Activated B cell treated with CpG ODN at 0.5 μM for 24 hours (primary cell): ENCODE results near the gene C8B. TPM values are rescaled to one million over a fixed set of nuclear protein-coding genes. Genes with fewer than 3 reads are reported as not detected.

ENCODE experiments used
- ATAC-seq: fragments of 200-7000 bp; cut with Tn5 transposase; one replicate; pipeline ENCODE4 v1.10.0; 2021; ENCODE audit warnings: low read depth, mild to moderate bottlenecking, moderate library complexity
- CTCF ChIA-PET: fragments of 350-600 bp; sonication (Branson Sonifier 250); formaldehyde crosslinking; loops from one replicate; lab custom pipeline; 2021; ENCODE audit warnings: antibody characterized with exemption; lab: Charles Lee
- POLR2A ChIA-PET: fragments of 350-600 bp; sonication (Branson Sonifier 250); formaldehyde crosslinking; loops from one replicate; lab custom pipeline; 2021; ENCODE audit warnings: antibody characterized with exemption; lab: Charles Lee
- DNase-seq: peaks from one replicate; pipeline ENCODE4 v3.0.0; 2022
- H3K27ac Mint-ChIP-seq: one replicate; pipeline ENCODE4 v1.8.0; 2020; ENCODE audit warnings: mixed read lengths
- H3K27me3 Mint-ChIP-seq: one replicate; pipeline ENCODE4 v1.8.0; 2021; ENCODE audit warnings: mixed read lengths
- H3K36me3 Mint-ChIP-seq: one replicate; pipeline ENCODE4 v1.8.0; 2021; ENCODE audit warnings: low read depth, mixed read lengths
- H3K4me1 Mint-ChIP-seq: one replicate; pipeline ENCODE4 v1.8.0; 2021; ENCODE audit warnings: mixed read lengths
- H3K4me3 Mint-ChIP-seq: one replicate; pipeline ENCODE4 v1.8.0; 2020; ENCODE audit warnings: mild to moderate bottlenecking, mixed read lengths
- H3K9me3 Mint-ChIP-seq: one replicate; pipeline ENCODE4 v1.8.0; 2020; ENCODE audit warnings: mixed read lengths
- intact Hi-C: fragments of 100-400 bp; cut with micrococcal nuclease; formaldehyde crosslinking; loops from one replicate; pipeline ENCODE4 v1.15.1; 2024
- total RNA-seq: library from RNA; stranded (reverse); gene quantifications from 2 replicates; pipeline ENCODE4 v1.2.3, GENCODE V29; 2022
- TF ChIP-seq, protein P1 (sequence below): fragments of 200-600 bp; IDR thresholded peaks from one replicate; pipeline ENCODE4 v1.8.0; 2022; ENCODE audit warnings: antibody characterized with exemption, mild to moderate bottlenecking

Gene C8B
- total RNA-seq, 1 donor from 2014 or later, result not detected

GRCh38 chr1:56958526-56958925 lies 7.3 kb downstream of the C8B start:
- ChIA-PET CTCF (no interaction called here), POLR2A (no interaction called here)
- H3K4me3 Mint-ChIP-seq, result no peak overlapping the region
- no peaks in the 10 kb centered on the region for H3K36me3 Mint-ChIP-seq
- no peaks in the 10 kb centered on the region for H3K9me3 Mint-ChIP-seq
- no peak for ATAC-seq
- no peak for DNase-seq
- no peaks in the 10 kb centered on the region for H3K4me1 Mint-ChIP-seq
- no peaks in the 10 kb centered on the region for H3K27me3 Mint-ChIP-seq
- intact Hi-C loops, result no loop called here
- TF ChIP-seq, protein P1, sequence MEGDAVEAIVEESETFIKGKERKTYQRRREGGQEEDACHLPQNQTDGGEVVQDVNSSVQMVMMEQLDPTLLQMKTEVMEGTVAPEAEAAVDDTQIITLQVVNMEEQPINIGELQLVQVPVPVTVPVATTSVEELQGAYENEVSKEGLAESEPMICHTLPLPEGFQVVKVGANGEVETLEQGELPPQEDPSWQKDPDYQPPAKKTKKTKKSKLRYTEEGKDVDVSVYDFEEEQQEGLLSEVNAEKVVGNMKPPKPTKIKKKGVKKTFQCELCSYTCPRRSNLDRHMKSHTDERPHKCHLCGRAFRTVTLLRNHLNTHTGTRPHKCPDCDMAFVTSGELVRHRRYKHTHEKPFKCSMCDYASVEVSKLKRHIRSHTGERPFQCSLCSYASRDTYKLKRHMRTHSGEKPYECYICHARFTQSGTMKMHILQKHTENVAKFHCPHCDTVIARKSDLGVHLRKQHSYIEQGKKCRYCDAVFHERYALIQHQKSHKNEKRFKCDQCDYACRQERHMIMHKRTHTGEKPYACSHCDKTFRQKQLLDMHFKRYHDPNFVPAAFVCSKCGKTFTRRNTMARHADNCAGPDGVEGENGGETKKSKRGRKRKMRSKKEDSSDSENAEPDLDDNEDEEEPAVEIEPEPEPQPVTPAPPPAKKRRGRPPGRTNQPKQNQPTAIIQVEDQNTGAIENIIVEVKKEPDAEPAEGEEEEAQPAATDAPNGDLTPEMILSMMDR, result no peak
- no peak overlapping the region for H3K27ac Mint-ChIP-seq

- H3K36me3 Mint-ChIP-seq, result no peaks in the 10 kb centered on the region
- ChIA-PET CTCF (no interaction called here), POLR2A (no interaction called here)
- no peak overlapping the region for H3K27ac Mint-ChIP-seq
- H3K9me3 Mint-ChIP-seq, result no peaks in the 10 kb centered on the region
- TF ChIP-seq, protein P1, result no peak
- intact Hi-C loops, result no loop called here
- no peak for ATAC-seq
- no peak overlapping the region for H3K4me3 Mint-ChIP-seq
- H3K4me1 Mint-ChIP-seq, result no peaks in the 10 kb centered on the region
- no peak for DNase-seq
- no peaks in the 10 kb centered on the region for H3K27me3 Mint-ChIP-seq
These were observed 7.9 kb downstream of the C8B start for GRCh38 chr1:56957931-56958330.

DNA sequence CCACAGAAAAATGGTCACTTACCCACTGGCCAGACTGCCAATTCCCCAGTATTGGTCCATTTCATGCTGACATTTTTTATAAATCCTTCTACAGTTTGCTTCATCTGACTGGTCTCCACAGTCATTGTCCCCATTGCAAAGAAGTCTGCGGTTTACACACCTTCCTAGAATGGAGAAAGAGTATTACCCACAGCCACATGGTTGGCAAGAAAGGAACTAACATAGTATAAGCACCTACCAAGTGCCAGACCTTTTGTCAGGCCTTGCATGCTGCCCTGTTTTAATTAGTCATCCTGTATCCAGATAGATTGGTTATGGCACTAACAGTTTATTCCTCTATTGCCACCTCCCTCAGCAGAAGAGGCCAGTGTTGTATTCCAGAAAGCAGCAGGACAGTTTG lies 11.2 kb downstream of the C8B start:
- Mint-ChIP-seq H3K4me1 (no peaks in the 10 kb centered on the region), H3K9me3 (no peaks in the 10 kb centered on the region), H3K27me3 (no peaks in the 10 kb centered on the region), H3K27ac (no peak overlapping the region), H3K36me3 (no peaks in the 10 kb centered on the region), H3K4me3 (no peak overlapping the region)
- ATAC-seq (no peak), DNase-seq (no peak)
- ChIA-PET POLR2A (no interaction called here), CTCF (no interaction called here)
- intact Hi-C loops, result no loop called here
- TF ChIP-seq, protein P1, result no peak

DNA sequence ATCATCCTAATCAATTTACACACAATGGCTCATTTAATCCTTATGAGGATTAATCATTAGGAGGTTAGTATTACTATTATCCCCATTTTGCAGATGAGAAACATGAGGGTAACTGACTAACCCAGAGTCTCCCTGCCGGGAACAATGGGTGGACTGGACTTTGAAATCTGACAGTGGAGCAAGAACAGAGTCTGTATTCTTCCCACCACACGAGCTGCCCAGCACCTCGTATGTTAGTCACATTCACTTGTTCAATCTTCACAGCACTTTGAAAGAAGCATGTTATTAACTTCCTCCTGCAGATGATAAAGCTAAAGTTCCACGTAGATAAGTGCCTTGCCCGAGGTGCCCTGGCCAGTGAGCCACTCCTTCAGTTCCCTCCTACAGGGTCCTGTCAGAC lies 12.4 kb downstream of the C8B start:
- Mint-ChIP-seq H3K27ac (no peak overlapping the region), H3K9me3 (no peaks in the 10 kb centered on the region), H3K27me3 (no peaks in the 10 kb centered on the region), H3K4me1 (no peaks in the 10 kb centered on the region), H3K36me3 (no peaks in the 10 kb centered on the region), H3K4me3 (no peak overlapping the region)
- CTCF ChIA-PET, result no interaction called here
- DNase-seq (no peak), ATAC-seq (no peak)
- POLR2A ChIA-PET, result no interaction called here
- TF ChIP-seq, protein P1, result no peak
- intact Hi-C loops, result no loop called here

GRCh38 chr1:56952501-56952900 lies 13.3 kb downstream of the C8B start:
- Mint-ChIP-seq H3K9me3 (no peaks in the 10 kb centered on the region), H3K27me3 (no peaks in the 10 kb centered on the region), H3K27ac (no peak overlapping the region), H3K4me1 (no peaks in the 10 kb centered on the region), H3K4me3 (no peak overlapping the region), H3K36me3 (no peaks in the 10 kb centered on the region)
- intact Hi-C loops, result no loop called here
- DNase-seq (no peak), ATAC-seq (no peak)
- POLR2A ChIA-PET, result no interaction called here
- TF ChIP-seq, protein P1, result no peak
- CTCF ChIA-PET, result no interaction called here
